Endodermal cell (in vitro differentiated cells): ENCODE results near the gene CCDC185. TPM values are rescaled to one million over a fixed set of nuclear protein-coding genes. Genes with fewer than 3 reads are reported as not detected.

Experiments used
- DNase-seq: peaks from one replicate; pipeline ENCODE4 v3.0.0-alpha.2; 2017
- H3K27ac ChIP-seq: 2 replicates; pipeline ENCODE4 v1.5.1; 2013; ENCODE audit warnings: mild to moderate bottlenecking, low read depth, low read length, moderate library complexity
- H3K27me3 ChIP-seq: 2 replicates; pipeline ENCODE4 v1.6.1; 2013; ENCODE audit warnings: mild to moderate bottlenecking, low read length, moderate library complexity; ENCODE audit not compliant: insufficient read depth, control insufficient read depth, poor library complexity, severe bottlenecking
- H3K36me3 ChIP-seq: 2 replicates; pipeline ENCODE4 v1.7.0; 2013; ENCODE audit warnings: mild to moderate bottlenecking, low read length, moderate library complexity; ENCODE audit not compliant: control insufficient read depth, insufficient read depth
- H3K4me1 ChIP-seq: one replicate; pipeline ENCODE4 v1.7.0; 2013; ENCODE audit warnings: low read length; ENCODE audit not compliant: control insufficient read depth, insufficient read depth
- H3K4me3 ChIP-seq: 2 replicates; pipeline ENCODE4 v1.5.1; 2013; ENCODE audit warnings: mild to moderate bottlenecking, low read length, moderate library complexity
- H3K9ac ChIP-seq: 2 replicates; pipeline ENCODE4 v1.6.1; 2013; ENCODE audit warnings: mild to moderate bottlenecking, low read length, moderate library complexity; ENCODE audit not compliant: poor library complexity, severe bottlenecking; ENCODE audit errors: extremely low read depth
- H3K9me3 ChIP-seq: 2 replicates; pipeline ENCODE4 v1.6.1; 2013; ENCODE audit warnings: mild to moderate bottlenecking, low read length, moderate library complexity; ENCODE audit not compliant: control insufficient read depth
- H3K27ac Mint-ChIP-seq: 2 replicates; pipeline ENCODE4 v1.8.0; 2020; ENCODE audit warnings: mixed read lengths
- H3K27me3 Mint-ChIP-seq: 2 replicates; pipeline ENCODE4 v1.8.0; 2021; ENCODE audit warnings: mild to moderate bottlenecking, mixed read lengths; ENCODE audit not compliant: insufficient read depth
- H3K36me3 Mint-ChIP-seq: 2 replicates; pipeline ENCODE4 v1.8.0; 2020; ENCODE audit warnings: low read depth, mixed read lengths
- H3K4me1 Mint-ChIP-seq: 2 replicates; pipeline ENCODE4 v1.8.0; 2020; ENCODE audit warnings: mixed read lengths
- H3K4me3 Mint-ChIP-seq: 2 replicates; pipeline ENCODE4 v1.8.0; 2020; ENCODE audit warnings: mild to moderate bottlenecking, moderate library complexity, mixed read lengths
- H3K9me3 Mint-ChIP-seq: 2 replicates; pipeline ENCODE4 v1.8.0; 2020; ENCODE audit warnings: mild to moderate bottlenecking, mixed read lengths
- WGBS, 2 experiments: methylation state at CpG; one replicate each; pipeline versions ENCODE4 v1.1.5 to v1.1.7; 2013; ENCODE audit warnings: missing lambda C conversion rate in 2 of 2, mixed read lengths in 1 of 2; ENCODE audit not compliant: insufficient coverage in 1 of 2, insufficient read length in 1 of 2; 5-methylcytosine and 5-hydroxymethylcytosine counted together
- total RNA-seq, 2 donors: library from RNA; stranded (reverse); fragmentation: NEBNext Ultra II Directional in 1 of 2; extraction: Animal tissue kit (Norgen Biotek cat#: 25700) in 1 of 2; gene quantifications; 2 replicates in 1 of 2; 3 replicates in 1 of 2; pipeline ENCODE4 v1.2.1, GENCODE V29; 2021
- TF ChIP-seq, protein P1 (sequence below): fragments of 200-600 bp; sonication (generic); conservative IDR thresholded peaks from 2 replicates; pipeline ENCODE4 v1.5.0; 2021; ENCODE audit warnings: antibody characterized with exemption, mild to moderate bottlenecking

The CCDC185 gene
- total RNA-seq, 2 donors from 2014 or later: not detected

DNA sequence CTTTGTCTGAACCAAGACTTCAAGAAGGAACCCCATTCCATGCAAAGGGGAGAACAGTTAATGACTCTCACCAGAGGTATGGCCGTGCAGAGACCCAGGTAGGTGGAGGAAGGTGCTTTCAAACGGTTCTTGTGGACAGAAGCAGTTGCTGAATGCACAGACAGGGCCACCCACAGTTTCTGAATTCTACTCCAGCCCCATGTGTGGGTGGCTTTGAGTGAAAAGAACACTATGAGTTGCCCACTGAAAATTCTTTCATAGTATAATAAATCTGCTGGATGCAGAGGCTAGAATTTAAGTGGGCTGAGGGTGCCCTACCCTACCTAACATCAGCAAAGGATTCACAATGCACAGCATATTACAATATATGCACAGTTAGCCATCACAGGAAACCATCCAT is 7.2 kb upstream of the CCDC185 start:
- Histone ChIP-seq H3K4me3 (no peak overlapping the region), H3K36me3 (no peaks in the 10 kb centered on the region), H3K27ac (no peak overlapping the region), H3K27me3 (peaks cover 2% of the 10 kb centered on the region), H3K9me3 (no peaks in the 10 kb centered on the region), H3K9ac (no peak overlapping the region), H3K4me1 (no peaks in the 10 kb centered on the region)
- H3K9me3 Mint-ChIP-seq: no peaks in the 10 kb centered on the region
- DNase-seq: no peak
- no peaks in the 10 kb centered on the region for H3K36me3 Mint-ChIP-seq
- H3K27me3 Mint-ChIP-seq: peaks cover 8% of the 10 kb centered on the region
- 83% methylated on average over 2 of the region's 2 CpGs; no CpG with 5 or more reads in 1 of the 2 experiments for WGBS, 2 experiments
- H3K4me3 Mint-ChIP-seq: no peak overlapping the region
- no peaks in the 10 kb centered on the region for H3K4me1 Mint-ChIP-seq
- TF ChIP-seq, protein P1, sequence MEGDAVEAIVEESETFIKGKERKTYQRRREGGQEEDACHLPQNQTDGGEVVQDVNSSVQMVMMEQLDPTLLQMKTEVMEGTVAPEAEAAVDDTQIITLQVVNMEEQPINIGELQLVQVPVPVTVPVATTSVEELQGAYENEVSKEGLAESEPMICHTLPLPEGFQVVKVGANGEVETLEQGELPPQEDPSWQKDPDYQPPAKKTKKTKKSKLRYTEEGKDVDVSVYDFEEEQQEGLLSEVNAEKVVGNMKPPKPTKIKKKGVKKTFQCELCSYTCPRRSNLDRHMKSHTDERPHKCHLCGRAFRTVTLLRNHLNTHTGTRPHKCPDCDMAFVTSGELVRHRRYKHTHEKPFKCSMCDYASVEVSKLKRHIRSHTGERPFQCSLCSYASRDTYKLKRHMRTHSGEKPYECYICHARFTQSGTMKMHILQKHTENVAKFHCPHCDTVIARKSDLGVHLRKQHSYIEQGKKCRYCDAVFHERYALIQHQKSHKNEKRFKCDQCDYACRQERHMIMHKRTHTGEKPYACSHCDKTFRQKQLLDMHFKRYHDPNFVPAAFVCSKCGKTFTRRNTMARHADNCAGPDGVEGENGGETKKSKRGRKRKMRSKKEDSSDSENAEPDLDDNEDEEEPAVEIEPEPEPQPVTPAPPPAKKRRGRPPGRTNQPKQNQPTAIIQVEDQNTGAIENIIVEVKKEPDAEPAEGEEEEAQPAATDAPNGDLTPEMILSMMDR: no peak
- no peak overlapping the region for H3K27ac Mint-ChIP-seq

DNA sequence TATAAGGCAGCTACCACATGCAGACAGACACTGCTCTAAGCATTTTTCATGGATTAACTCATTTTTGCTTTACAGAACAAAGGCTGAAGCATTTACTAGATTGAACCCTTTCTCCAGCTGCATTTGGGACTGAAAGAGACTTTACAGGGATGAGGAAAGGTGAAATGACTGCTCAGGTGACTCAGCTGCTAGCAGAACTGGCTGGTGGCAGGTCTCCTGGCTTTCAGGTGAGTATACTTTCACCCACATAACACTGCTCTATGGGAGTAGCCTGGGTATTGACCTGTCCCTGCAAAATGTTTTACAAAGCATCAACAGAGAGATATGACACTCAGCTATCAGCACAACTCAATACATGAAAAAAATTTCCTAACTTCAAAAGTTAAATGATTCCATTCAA is 2.6 kb upstream of the CCDC185 start:
- TF ChIP-seq, protein P1: no peak
- peaks cover 28% of the 10 kb centered on the region for H3K27me3 Mint-ChIP-seq
- no peak for DNase-seq
- H3K27ac ChIP-seq: no peak overlapping the region
- no peaks in the 10 kb centered on the region for H3K4me1 Mint-ChIP-seq
- no peak overlapping the region for H3K4me3 ChIP-seq
- H3K36me3 ChIP-seq: no peaks in the 10 kb centered on the region
- no peaks in the 10 kb centered on the region for H3K9me3 ChIP-seq
- peaks cover 15% of the 10 kb centered on the region for H3K9me3 Mint-ChIP-seq
- H3K4me3 Mint-ChIP-seq: no peak overlapping the region
- no peaks in the 10 kb centered on the region for H3K4me1 ChIP-seq
- H3K27me3 ChIP-seq: peaks cover 25% of the 10 kb centered on the region
- H3K36me3 Mint-ChIP-seq: no peaks in the 10 kb centered on the region
- no peak overlapping the region for H3K9ac ChIP-seq
- no peak overlapping the region for H3K27ac Mint-ChIP-seq

DNA sequence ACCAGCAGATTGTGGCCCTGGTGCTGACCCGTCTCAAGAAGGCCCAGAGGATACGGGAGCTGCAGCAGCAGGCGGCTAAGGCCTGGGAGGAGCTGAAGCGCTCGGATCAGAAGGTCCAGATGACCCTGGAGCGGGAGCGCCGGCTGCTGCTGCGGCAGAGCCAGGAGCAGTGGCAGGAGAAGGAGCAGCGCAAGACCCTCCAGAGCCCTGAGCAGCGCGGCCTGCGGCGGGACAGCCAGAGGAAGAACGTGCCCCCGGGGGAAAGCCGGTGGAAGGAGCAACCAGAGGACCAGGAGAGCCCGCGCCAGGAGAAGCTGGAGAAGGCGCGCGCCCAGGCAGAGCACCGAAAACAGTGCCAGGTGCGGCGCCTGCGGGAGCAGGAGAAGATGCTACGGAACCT is 1.0 kb downstream of the CCDC185 start:
- H3K9me3 Mint-ChIP-seq: peaks cover 15% of the 10 kb centered on the region
- H3K27ac Mint-ChIP-seq: no peak overlapping the region
- Histone ChIP-seq H3K27ac (no peak overlapping the region), H3K27me3 (peaks cover 25% of the 10 kb centered on the region), H3K4me3 (no peak overlapping the region), H3K36me3 (no peaks in the 10 kb centered on the region), H3K9me3 (no peaks in the 10 kb centered on the region), H3K9ac (no peak overlapping the region), H3K4me1 (no peaks in the 10 kb centered on the region)
- no peaks in the 10 kb centered on the region for H3K36me3 Mint-ChIP-seq
- H3K4me1 Mint-ChIP-seq: no peaks in the 10 kb centered on the region
- no peak for DNase-seq
- TF ChIP-seq, protein P1: no peak
- WGBS, 2 experiments: 93 to 94% methylated on average over 27 of the region's 27 CpGs
- H3K4me3 Mint-ChIP-seq: no peak overlapping the region
- H3K27me3 Mint-ChIP-seq: peaks cover 24% of the 10 kb centered on the region
